A549 (cell line): ENCODE data around the gene LAMC3.

Experiments
- BHLHE40 ChIP-seq: IDR thresholded peaks from 2 replicates; pipeline ENCODE4 v1.6.1; 2012; ENCODE audit warnings: low read depth, low read length, inconsistent platforms
- CTCF ChIP-seq: fragments of >200 bp; sonication (Bioruptor Twin); formaldehyde crosslinking; IDR thresholded peaks from 3 replicates; pipeline ENCODE4 v1.5.1; 2016
- ESRRA ChIP-seq: fragments of 150-350 bp; IDR thresholded peaks from 2 replicates; pipeline ENCODE4 v1.6.1; 2014; ENCODE audit warnings: mild to moderate bottlenecking, low read length, borderline replicate concordance
- JUN ChIP-seq, 2 experiments: fragments of >200 bp; sonication (Bioruptor Twin); formaldehyde crosslinking; IDR thresholded peaks; 2 replicates in 1 of 2; 3 replicates in 1 of 2; pipeline ENCODE4 v1.6.1; 2016 to 2017
- MAX ChIP-seq: IDR thresholded peaks from 2 replicates; pipeline ENCODE4 v1.6.1; 2012
- MAZ ChIP-seq: fragments of 150-350 bp; IDR thresholded peaks from 2 replicates; pipeline ENCODE4 v1.6.1; 2014; ENCODE audit warnings: antibody characterized with exemption, low read depth, low read length, borderline replicate concordance
- MYC ChIP-seq: IDR thresholded peaks from 2 replicates; pipeline ENCODE4 v1.6.1; 2012; ENCODE audit warnings: mild to moderate bottlenecking, inconsistent platforms, low read length, improper control_type of control experiment, borderline replicate concordance
- NFE2L2 ChIP-seq: fragments of 150-350 bp; conservative IDR thresholded peaks from 2 replicates; pipeline ENCODE4 v1.6.1; 2014; ENCODE audit warnings: low read length
- PHF8 ChIP-seq: fragments of 200-600 bp; sonication (generic); IDR thresholded peaks from 2 replicates; pipeline ENCODE4 v1.6.1; 2016; ENCODE audit warnings: low read depth, mild to moderate bottlenecking, antibody characterized with exemption, moderate library complexity, borderline replicate concordance
- POLR2A ChIP-seq: IDR thresholded peaks from 2 replicates; pipeline ENCODE4 v1.6.1; 2012; ENCODE audit warnings: mild to moderate bottlenecking, low read length
- RAD21 ChIP-seq, 2 experiments: fragments of >200 bp in 1 of 2; sonication (Bioruptor Twin) in 1 of 2; formaldehyde crosslinking in 1 of 2; IDR thresholded peaks in 1 of 2; conservative IDR thresholded peaks in 1 of 2; 2 replicates in 1 of 2; 3 replicates in 1 of 2; pipeline ENCODE4 v1.6.1; 2012 to 2018; ENCODE audit warnings: inconsistent platforms in 1 of 2
- REST ChIP-seq: fragments of 200-600 bp; sonication (generic); IDR thresholded peaks from 2 replicates; pipeline ENCODE4 v1.6.1; 2016; ENCODE audit warnings: antibody characterized with exemption, mild to moderate bottlenecking, moderate library complexity
- RFX5 ChIP-seq: fragments of 450-650 bp; IDR thresholded peaks from 2 replicates; pipeline ENCODE4 v1.7.1; 2014; ENCODE audit warnings: antibody characterized with exemption, mild to moderate bottlenecking, moderate library complexity
- SMC3 ChIP-seq: fragments of >200 bp; sonication (Bioruptor Twin); formaldehyde crosslinking; IDR thresholded peaks from 3 replicates; pipeline ENCODE4 v1.6.1; 2018; ENCODE audit warnings: inconsistent platforms

- TF ChIP-seq MAX (no peak), RFX5 (no peak), CTCF (no peak), MYC (no peak), REST (no peak), SMC3 (no peak), POLR2A (no peak), RAD21 (conservative IDR thresholded peaks at IDR 0.05 in 1 of 2, IDR thresholded peaks at IDR 0.05 in 1 of 2) (no peak), BHLHE40 (no peak), NFE2L2 (no peak), JUN (IDR thresholded peaks at IDR 0.05) (no peak), PHF8 (no peak), ESRRA (no peak), MAZ (no peak)
These were observed 12.8 kb downstream of the LAMC3 start for GRCh38 chr9:131021785-131022184.
